HepG2 (cell line): ENCODE data around the gene ATE1. TPM values are rescaled to one million over a fixed set of nuclear protein-coding genes. Genes with fewer than 3 reads are reported as not detected.
"Not testable (repeated sequence)": the region's sequence is repeated elsewhere in the genome, so short reads cannot be mapped to it uniquely, and the experiment has no call there.

Source experiments
- ATAC-seq: fragments of 200-7000 bp; cut with Tn5 transposase; 3 replicates; pipeline ENCODE4 v1.9.1; 2020; ENCODE audit warnings: mild to moderate bottlenecking, moderate library complexity
- BruUV-seq: library from RNA; stranded (reverse); fragments of 400-500 nt; replicated peaks from 2 replicates; lab custom pipeline; 2021; lab: Mats Ljungman, UMichigan
- CTCF ChIA-PET: fragments of 300-600 bp; formaldehyde crosslinking; extraction: SDS; loops from one replicate; lab custom pipeline; 2021; ENCODE audit warnings: low total read pairs, inconsistent platforms, low intra/inter-chr PET ratio; lab: Yijun Ruan, JAX
- POLR2A ChIA-PET: fragments of 350-600 bp; sonication (Branson Sonifier 250); formaldehyde crosslinking; loops from one replicate; lab custom pipeline; 2020; ENCODE audit warnings: antibody characterized with exemption, inconsistent platforms; lab: Yijun Ruan, JAX
- DNase-seq: peaks from one replicate; pipeline ENCODE4 v3.0.0-alpha.2; 2015; ENCODE audit warnings: low spot score
- FAIRE-seq: peaks from 3 replicates; lab custom pipeline; 2011; peaks lifted over from hg19 to GRCh38; lab: Jason Lieb, UNC
- H2AFZ ChIP-seq: one replicate; pipeline ENCODE4 v1.6.1; 2011; ENCODE audit warnings: low read length, inconsistent platforms
- H3K27ac ChIP-seq: fragments of 300-600 bp; 3 replicates; pipeline ENCODE4 v1.8.0; 2011; ENCODE audit warnings: mixed run types, mild to moderate bottlenecking, mixed read lengths, low read length, inconsistent platforms; ENCODE audit not compliant: insufficient read depth; ENCODE audit errors: extremely low read length
- H3K27me3 ChIP-seq, 2 experiments: fragments of 200-600 bp in 1 of 2; 2 replicates in 1 of 2; 3 replicates in 1 of 2; pipeline versions ENCODE4 v1.6.0 to v1.8.0; 2011; ENCODE audit warnings: low read length in 2 of 2, mild to moderate bottlenecking in 2 of 2, moderate library complexity in 2 of 2, inconsistent platforms in 1 of 2; ENCODE audit not compliant: insufficient read depth in 2 of 2, control insufficient read depth in 1 of 2
- H3K36me3 ChIP-seq, 2 experiments: fragments of 200-600 bp in 1 of 2; replicated peaks in 1 of 2; 2 replicates in 1 of 2; 3 replicates in 1 of 2; pipeline versions ENCODE4 v1.5.1 to v1.8.0; 2011; ENCODE audit warnings: low read length in 2 of 2, inconsistent platforms in 1 of 2; ENCODE audit not compliant: insufficient read depth in 2 of 2, control insufficient read depth in 1 of 2
- H3K4me1 ChIP-seq: 2 replicates; pipeline ENCODE4 v1.5.1; 2012; ENCODE audit warnings: low read length, inconsistent platforms; ENCODE audit not compliant: insufficient read depth
- H3K4me2 ChIP-seq: 2 replicates; pipeline ENCODE4 v1.6.0; 2011; ENCODE audit warnings: low read depth, low read length, inconsistent platforms
- H3K4me3 ChIP-seq, 3 experiments: fragments of 200-600 bp in 1 of 3; sonication (generic), shearing (Covaris generic) in 1 of 3; replicated peaks in 1 of 3; 2 replicates each; pipeline ENCODE4 v1.5.1; 2011 to 2016; ENCODE audit warnings: low read length in 3 of 3, inconsistent platforms in 2 of 3, low read depth in 2 of 3, mild to moderate bottlenecking in 2 of 3, control low read depth in 1 of 3, mixed read lengths in 1 of 3; ENCODE audit not compliant: insufficient read depth in 1 of 3
- H3K79me2 ChIP-seq: one replicate; pipeline ENCODE4 v1.6.1; 2011; ENCODE audit warnings: low read length, inconsistent platforms; ENCODE audit not compliant: insufficient read depth
- H3K9ac ChIP-seq: 2 replicates; pipeline ENCODE4 v1.6.0; 2011; ENCODE audit warnings: mild to moderate bottlenecking, low read depth, low read length, inconsistent platforms; ENCODE audit not compliant: insufficient read depth
- H3K9me3 ChIP-seq: 2 replicates; pipeline ENCODE4 v1.5.1; 2012; ENCODE audit warnings: mild to moderate bottlenecking, low read length
- H4K20me1 ChIP-seq: 2 replicates; pipeline ENCODE4 v1.6.0; 2011; ENCODE audit warnings: inconsistent platforms, mild to moderate bottlenecking, low read length, moderate library complexity; ENCODE audit not compliant: insufficient read depth
- ATF4 ChIP-seq, 2 experiments: fragments of 450-650 bp in 1 of 2; sonication (generic) in 1 of 2; formaldehyde crosslinking; IDR thresholded peaks; 2 replicates each; pipeline versions ENCODE4 v1.5.0 to v1.8.0; 2020 to 2022; ENCODE audit warnings: mild to moderate bottlenecking in 1 of 2, missing genetic modification reagents in 1 of 2
- DMAP1 ChIP-seq: IDR thresholded peaks from 2 replicates; pipeline ENCODE4 v1.6.1; 2016
- HDAC1 ChIP-seq: sonication (generic); formaldehyde crosslinking; IDR thresholded peaks from 2 replicates; pipeline ENCODE4 v1.5.1; 2020; ENCODE audit warnings: mild to moderate bottlenecking, missing genetic modification reagents
- NONO ChIP-seq, 2 experiments: fragments of 450-650 bp in 1 of 2; sonication (generic) in 1 of 2; formaldehyde crosslinking in 1 of 2; IDR thresholded peaks in 1 of 2; conservative IDR thresholded peaks in 1 of 2; 2 replicates each; pipeline versions ENCODE4 v1.6.1 to v1.8.0; 2017 to 2022; ENCODE audit warnings: mild to moderate bottlenecking in 1 of 2, missing genetic modification reagents in 1 of 2, moderate library complexity in 1 of 2
- ONECUT2 ChIP-seq: sonication (generic); formaldehyde crosslinking; IDR thresholded peaks from 2 replicates; pipeline ENCODE4 v1.4.0; 2020; ENCODE audit warnings: missing genetic modification reagents
- PHF5A ChIP-seq: IDR thresholded peaks from one replicate; pipeline ENCODE4 v1.6.1; 2018; ENCODE audit warnings: low read depth, missing genetic modification reagents; ENCODE audit not compliant: unreplicated experiment
- POLR2A ChIP-seq, 2 experiments: IDR thresholded peaks; 2 replicates each; pipeline ENCODE4 v1.6.1; 2011; ENCODE audit warnings: low read depth in 2 of 2, low read length in 2 of 2, mild to moderate bottlenecking in 1 of 2, moderate library complexity in 1 of 2; ENCODE audit not compliant: insufficient read depth in 1 of 2
- POLR2AphosphoS5 ChIP-seq: IDR thresholded peaks from 2 replicates; pipeline ENCODE4 v1.6.1; 2012; ENCODE audit warnings: low read depth, low read length
- RBFOX2 ChIP-seq: fragments of 200-400 bp; formaldehyde crosslinking; IDR thresholded peaks from 2 replicates; pipeline ENCODE4 v1.6.1; 2017; ENCODE audit warnings: low read depth, mild to moderate bottlenecking, low read length
- SNAI1 ChIP-seq: sonication (generic); formaldehyde crosslinking; IDR thresholded peaks from 2 replicates; pipeline ENCODE4 v1.5.0; 2020; ENCODE audit warnings: mild to moderate bottlenecking, missing genetic modification reagents, borderline replicate concordance
- TCF7 ChIP-seq: sonication (generic); IDR thresholded peaks from 2 replicates; pipeline ENCODE4 v1.6.1; 2016; ENCODE audit warnings: antibody characterized with exemption, low read depth
- ZC3H13 ChIP-seq: sonication (generic); formaldehyde crosslinking; IDR thresholded peaks from 2 replicates; pipeline ENCODE4 v1.8.1; 2023; ENCODE audit warnings: mild to moderate bottlenecking, missing genetic modification reagents, moderate library complexity
- ZFP36L1 ChIP-seq: sonication (generic); formaldehyde crosslinking; IDR thresholded peaks from 2 replicates; pipeline ENCODE4 v1.8.0; 2022; ENCODE audit warnings: mild to moderate bottlenecking, missing genetic modification reagents, moderate library complexity
- ZFX ChIP-seq: sonication (generic); formaldehyde crosslinking; IDR thresholded peaks from 2 replicates; pipeline ENCODE4 v1.4.0; 2020; ENCODE audit warnings: mild to moderate bottlenecking, low read depth, missing genetic modification reagents, moderate library complexity
- ZNF614 ChIP-seq: IDR thresholded peaks from 2 replicates; pipeline ENCODE4 v1.6.1; 2018; ENCODE audit warnings: missing biosample characterization, missing genetic modification reagents, inconsistent platforms, borderline replicate concordance
- ZNF709 ChIP-seq: sonication (generic); formaldehyde crosslinking; IDR thresholded peaks from 2 replicates; pipeline ENCODE4 v1.5.0; 2020; ENCODE audit warnings: mild to moderate bottlenecking, missing genetic modification reagents
- ZNF790 ChIP-seq: sonication (generic); formaldehyde crosslinking; IDR thresholded peaks from 2 replicates; pipeline ENCODE4 v1.8.0; 2022; ENCODE audit warnings: missing genetic modification reagents, mild to moderate bottlenecking, borderline replicate concordance
- ZSCAN30 ChIP-seq: sonication (generic); formaldehyde crosslinking; IDR thresholded peaks from 2 replicates; pipeline ENCODE4 v1.5.0; 2020; ENCODE audit warnings: mild to moderate bottlenecking, missing genetic modification reagents
- WGBS: methylation state at CpG from one replicate; pipeline ENCODE4 v1.1.6; 2017; ENCODE audit warnings: low lambda C conversion rate; 5-methylcytosine and 5-hydroxymethylcytosine counted together
- in situ Hi-C: cut with HindIII; loops from 2 replicates; pipeline ENCODE4 v1.10.0; 2017; ENCODE audit warnings: low pct_unique_long_range_greater_than_20kb; ENCODE audit not compliant: extremely low pct_ligation_motif_present
- intact Hi-C: fragments of 100-400 bp; cut with micrococcal nuclease; formaldehyde crosslinking; loops from one replicate; pipeline ENCODE4 v1.10.0; 2022; ENCODE audit not compliant: unreplicated experiment
- polyA plus RNA-seq, 8 experiments: library from polyadenylated mRNA; depleted of rRNA in 3 of 8; stranded (reverse) in 7 of 8; unstranded in 1 of 8; fragments of >200 nt; fragmentation: Illumina TruSeq in 4 of 8; extraction: Trizol in 4 of 8; gene quantifications; 2 replicates each; pipeline versions ENCODE4 v1.2.1 to v1.2.3, GENCODE V29; 2011 to 2016; ENCODE audit warnings: low read depth in 4 of 8, missing spikeins in 1 of 8, mixed read lengths in 1 of 8; ENCODE audit not compliant: insufficient read depth in 1 of 8
- total RNA-seq, 5 experiments: library from RNA; depleted of rRNA; stranded (reverse); fragments of >200 nt; fragmentation: Illumina TruSeq; extraction: Trizol; gene quantifications; 2 replicates each; pipeline ENCODE4 v1.2.3, GENCODE V29; 2016; ENCODE audit warnings: low read depth in 1 of 5
- TF ChIP-seq, protein P1 (sequence below): IDR thresholded peaks from 2 replicates; pipeline ENCODE4 v1.6.1; 2016; ENCODE audit warnings: mild to moderate bottlenecking

Gene ATE1
- total and polyA plus RNA-seq, 2 of the 13 experiments (the other 11 are each of a cell fraction or from before 2014, with no cell fraction given), result 17.5 to 42.2 TPM

GRCh38 chr10:121930268-121931085 lies 2.6 kb upstream of the ATE1 start (continued):
- TF ChIP-seq, protein P1, sequence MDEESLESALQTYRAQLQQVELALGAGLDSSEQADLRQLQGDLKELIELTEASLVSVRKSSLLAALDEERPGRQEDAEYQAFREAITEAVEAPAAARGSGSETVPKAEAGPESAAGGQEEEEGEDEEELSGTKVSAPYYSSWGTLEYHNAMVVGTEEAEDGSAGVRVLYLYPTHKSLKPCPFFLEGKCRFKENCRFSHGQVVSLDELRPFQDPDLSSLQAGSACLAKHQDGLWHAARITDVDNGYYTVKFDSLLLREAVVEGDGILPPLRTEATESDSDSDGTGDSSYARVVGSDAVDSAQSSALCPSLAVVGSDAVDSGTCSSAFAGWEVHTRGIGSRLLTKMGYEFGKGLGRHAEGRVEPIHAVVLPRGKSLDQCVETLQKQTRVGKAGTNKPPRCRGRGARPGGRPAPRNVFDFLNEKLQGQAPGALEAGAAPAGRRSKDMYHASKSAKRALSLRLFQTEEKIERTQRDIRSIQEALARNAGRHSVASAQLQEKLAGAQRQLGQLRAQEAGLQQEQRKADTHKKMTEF (CRISPR knock-in tag), result peak; percentile 55
- TF ChIP-seq ZNF614 (CRISPR knock-in tag), result peak; percentile 31; the same call in 1 of the 2 replicates
- TF ChIP-seq ZNF790 (CRISPR knock-in tag), result peak; percentile 17; the same call in 1 of the 2 replicates
- 0 out of 2 replicates have a peak, but pooled peaks have one; percentile 34 for TF ChIP-seq ZNF709

GRCh38 chr10:121929585-121930267 lies 1.9 kb upstream of the ATE1 start:
- CTCF ChIA-PET; ATAC-seq; DNase-seq; BruUV-seq; in situ Hi-C loops; H3K27me3 ChIP-seq; H3K36me3 ChIP-seq; H4K20me1 ChIP-seq; H2AFZ ChIP-seq; H3K9me3 ChIP-seq; FAIRE-seq; TF ChIP-seq NONO (IDR thresholded peaks at IDR 0.05): not testable (repeated sequence)
- peak overlapping the region; percentile 74 for H3K4me2 ChIP-seq
- H3K9ac ChIP-seq, result peak overlapping the region; percentile 71
- intact Hi-C loops, result loop anchor here (2.0 to 5.0 kb wide), 3 partner anchors 45 to 183 kb away; partner anchors contain the start of gene NSMCE4A
- POLR2A ChIA-PET, result interaction anchor here (1.3 to 2.1 kb wide), 3 partner anchors 75 to 184 kb away, joined by 3 to 10 read pairs (median 4); no protein-coding TSS in a partner anchor
- H3K4me1 ChIP-seq, result peaks cover 66% of the 10 kb centered on the region
- 3% methylated on average over 14 of the region's 14 CpGs for WGBS
- peak overlapping the region; percentile 55 to 98 (median 91) for H3K4me3 ChIP-seq
- H3K79me2 ChIP-seq, result peaks cover 38% of the 10 kb centered on the region
- peak overlapping the region; percentile 95 for H3K27ac ChIP-seq
- TF ChIP-seq SNAI1 (CRISPR knock-in tag) (0 out of 2 replicates have a peak, but pooled peaks have one; percentile 34), POLR2AphosphoS5 (peak; percentile 26; the same call in 1 of the 2 replicates), HDAC1 (0 out of 2 replicates have a peak, but pooled peaks have one; percentile 4), NONO (CRISPR knock-in tag; conservative IDR thresholded peaks at IDR 0.05) (peak; percentile 61; the same call in 1 of the 2 replicates), TCF7 (peak; percentile 42; the same call in 1 of the 2 replicates), ATF4 (CRISPR knock-in tag; IDR thresholded peaks at IDR 0.05) (0 out of 4 replicates have a peak, but pooled peaks have one; percentile 20 to 26), ZFP36L1 (CRISPR knock-in tag) (0 out of 2 replicates have a peak, but pooled peaks have one; percentile 8), PHF5A (CRISPR knock-in tag) (peak; percentile 10), ZSCAN30 (CRISPR knock-in tag) (0 out of 2 replicates have a peak, but pooled peaks have one; percentile 10), DMAP1 (CRISPR knock-in tag) (peak; percentile 8; the same call in 1 of the 2 replicates), RBFOX2 (peak; percentile 71), ZC3H13 (CRISPR knock-in tag) (peak; percentile 83), ZFX (CRISPR knock-in tag) (peak; percentile 2; the same call in 1 of the 2 replicates), ONECUT2 (CRISPR knock-in tag) (0 out of 2 replicates have a peak, but pooled peaks have one; percentile 57), POLR2A (IDR thresholded peaks at IDR 0.05; ENCODE audit: insufficient read depth in 1 of 2, low read depth in 2 of 2, low read length in 2 of 2) (0 out of 4 replicates have a peak, but pooled peaks of 1 of the 2 experiments have one; percentile 48)
